ENCODE results near the gene ZMAT5.

Gene ZMAT5

GRCh38 chr22:29782061-29782845 lies 15.4 kb upstream of the ZMAT5 start:
- ChIA-PET CTCF (no interaction called here), POLR2A (ENCODE audit: low non-redundant PET) (no interaction called here)
- no peak for DNase-seq (ENCODE audit: low spot score)
- no peak for TF ChIP-seq CTCF (conservative IDR thresholded peaks at IDR 0.05; ENCODE audit: low read depth)
- H3K27ac ChIP-seq: peak overlapping the region; percentile 72

- peak overlapping the region; percentile 72 for H3K27ac ChIP-seq
- POLR2A ChIA-PET (ENCODE audit: low non-redundant PET): interaction anchor here (1.1 kb wide), 1 partner anchor 15 kb away, joined by 4 read pairs; the partner anchor contains the start of gene ZMAT5
- CTCF ChIA-PET: no interaction called here
- peak; percentile 67 for DNase-seq (ENCODE audit: low spot score)
- TF ChIP-seq CTCF (conservative IDR thresholded peaks at IDR 0.05; ENCODE audit: low read depth): no peak
Measured at GRCh38 chr22:29780748-29781676, 14.2 kb upstream of the ZMAT5 start.

- POLR2A ChIA-PET (ENCODE audit: low non-redundant PET): no interaction called here
- CTCF ChIA-PET: no interaction called here
- H3K27ac ChIP-seq: peak overlapping the region; percentile 72; the same call in 1 of the 2 replicates
- TF ChIP-seq CTCF (conservative IDR thresholded peaks at IDR 0.05; ENCODE audit: low read depth): no peak
- DNase-seq (ENCODE audit: low spot score): no peak
Measured at GRCh38 chr22:29780220-29780619, 13.4 kb upstream of the ZMAT5 start.

GRCh38 chr22:29773233-29773632 lies 6.4 kb upstream of the ZMAT5 start:
- CTCF ChIA-PET: interaction anchor here (1.4 kb wide), 1 partner anchor 11 kb away, joined by 6 read pairs; no protein-coding TSS in a partner anchor
- H3K27ac ChIP-seq: peak overlapping the region; percentile 80
- TF ChIP-seq CTCF (conservative IDR thresholded peaks at IDR 0.05; ENCODE audit: low read depth): no peak
- POLR2A ChIA-PET (ENCODE audit: low non-redundant PET): interaction anchor here (0.6 kb wide), 2 partner anchors 93 to 111 kb away, joined by 3 to 6 read pairs; no protein-coding TSS in a partner anchor
- DNase-seq (ENCODE audit: low spot score): peak; percentile 67

- peak overlapping the region; percentile 80 for H3K27ac ChIP-seq
- no peak for TF ChIP-seq CTCF (conservative IDR thresholded peaks at IDR 0.05; ENCODE audit: low read depth)
- POLR2A ChIA-PET (ENCODE audit: low non-redundant PET): no interaction called here
- CTCF ChIA-PET: interaction anchor here (0.6 to 1.4 kb wide), 2 partner anchors 10 to 12 kb away, joined by 5 to 6 read pairs; no protein-coding TSS in a partner anchor
- DNase-seq (ENCODE audit: low spot score): no peak
Measured at GRCh38 chr22:29772170-29772641, 5.4 kb upstream of the ZMAT5 start.

- CTCF ChIA-PET: interaction anchor here (0.6 kb wide), 2 partner anchors 89 to 100 kb away, joined by 3 to 4 read pairs; no protein-coding TSS in a partner anchor
- POLR2A ChIA-PET (ENCODE audit: low non-redundant PET): no interaction called here
- TF ChIP-seq CTCF (conservative IDR thresholded peaks at IDR 0.05; ENCODE audit: low read depth): no peak
- H3K27ac ChIP-seq: no peak overlapping the region
- no peak for DNase-seq (ENCODE audit: low spot score)
Measured at GRCh38 chr22:29769723-29770321, 3.0 kb upstream of the ZMAT5 start.
